Stimulated activated CD8-positive, alpha-beta memory T cell treated with anti-CD3 and anti-CD28 coated beads, Interleukin-7, amount 100 ng/mL, for 4 hours (primary cell): ENCODE data around the gene WTIP.
"Not testable (repeated sequence)": the region's sequence is repeated elsewhere in the genome, so short reads cannot be mapped to it uniquely, and the experiment has no call there.

Source experiments
- DNase-seq, 2 donors: peaks; one replicate each; pipeline ENCODE4 v3.0.0-alpha.2; 2020; ENCODE audit warnings: low read depth in 2 of 2

WTIP gene

GRCh38 chr19:34478496-34478895 is 3.1 kb upstream of the WTIP start:
- not testable (repeated sequence) for DNase-seq

- no peak for DNase-seq
These were observed 2.2 kb upstream of the WTIP start for GRCh38 chr19:34479396-34479795.

GRCh38 chr19:34480491-34480890 is 1.1 kb upstream of the WTIP start:
- no peak for DNase-seq

GRCh38 chr19:34481861-34482379 is 362 bp downstream of the WTIP start:
- DNase-seq, result no peak

GRCh38 chr19:34482380-34483250 is 1.1 kb downstream of the WTIP start:
- DNase-seq, result no peak

GRCh38 chr19:34484328-34484727 is 2.8 kb downstream of the WTIP start:
- no peak for DNase-seq

- DNase-seq, result no peak
These were observed 4.3 kb downstream of the WTIP start for GRCh38 chr19:34485831-34486230.

GRCh38 chr19:34487651-34488051 is 6.1 kb downstream of the WTIP start:
- no peak for DNase-seq

GRCh38 chr19:34489175-34489574 is 7.6 kb downstream of the WTIP start:
- no peak for DNase-seq

GRCh38 chr19:34490141-34490766 is 8.7 kb downstream of the WTIP start:
- no peak for DNase-seq

GRCh38 chr19:34493038-34493648 is 11.6 kb downstream of the WTIP start:
- no peak for DNase-seq

GRCh38 chr19:34493649-34494044 is 12.1 kb downstream of the WTIP start:
- DNase-seq, result no peak

GRCh38 chr19:34494601-34495000 is 13.0 kb downstream of the WTIP start:
- DNase-seq, result no peak

GRCh38 chr19:34495416-34495815 is 13.9 kb downstream of the WTIP start:
- DNase-seq, result no peak

- no peak for DNase-seq
These were observed 15.7 kb downstream of the WTIP start for GRCh38 chr19:34497112-34497805.

GRCh38 chr19:34499155-34499834 is 17.7 kb downstream of the WTIP start:
- no peak for DNase-seq

- DNase-seq, result no peak
These were observed 19.1 kb downstream of the WTIP start for GRCh38 chr19:34500656-34501120.

- DNase-seq, result peak; percentile 62 to 71
These were observed 20.1 kb downstream of the WTIP start for GRCh38 chr19:34501339-34502320.

- DNase-seq, result no peak
These were observed 21.2 kb downstream of the WTIP start for GRCh38 chr19:34502582-34503411.
